ENCODE results near the gene DEXI. TPM values are rescaled to one million over a fixed set of nuclear protein-coding genes. Genes with fewer than 3 reads are reported as not detected.

Gene DEXI
- 80.1 and 90.1 TPM in 2 replicates for total RNA-seq

DNA sequence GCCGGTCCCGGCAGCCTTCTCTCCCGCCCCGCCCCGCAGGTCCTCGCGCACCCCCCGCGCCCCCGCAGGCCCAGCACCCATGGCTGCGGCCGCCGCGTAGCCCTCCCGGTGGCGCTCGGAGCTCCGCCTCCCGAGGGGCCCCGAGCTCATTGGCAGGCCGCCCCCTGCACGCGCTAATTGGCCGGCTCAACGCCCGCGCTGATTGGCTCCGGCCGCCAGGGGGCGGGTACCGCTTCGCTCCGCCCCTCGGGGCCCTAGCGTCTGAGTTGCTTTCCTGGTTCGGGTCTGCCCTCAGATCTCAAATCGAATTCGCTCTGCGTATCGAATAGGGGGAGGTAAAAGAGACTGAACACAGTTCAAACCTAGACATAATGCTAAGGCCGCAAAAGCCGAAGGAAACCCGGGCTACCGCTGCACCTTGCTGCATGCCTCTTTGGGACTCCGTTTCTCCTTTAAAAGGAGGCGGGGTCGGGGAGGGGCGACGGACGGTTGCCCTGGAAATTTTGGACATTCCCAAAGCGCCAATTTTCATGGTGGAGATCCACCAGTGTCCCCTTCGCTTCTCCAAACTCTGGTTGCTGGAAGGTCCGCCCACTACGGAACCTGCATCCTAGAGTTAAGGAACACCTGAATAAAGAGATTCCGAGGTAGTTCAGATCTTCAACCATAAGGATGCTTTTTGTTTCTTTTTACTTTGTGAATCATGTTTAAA, at the start of gene DEXI:
Gene DEXI (minus strand): TSS at position 117 of the 712 bp plus-strand sequence. CDS start 463 bp downstream, outside the sequence.

DNA sequence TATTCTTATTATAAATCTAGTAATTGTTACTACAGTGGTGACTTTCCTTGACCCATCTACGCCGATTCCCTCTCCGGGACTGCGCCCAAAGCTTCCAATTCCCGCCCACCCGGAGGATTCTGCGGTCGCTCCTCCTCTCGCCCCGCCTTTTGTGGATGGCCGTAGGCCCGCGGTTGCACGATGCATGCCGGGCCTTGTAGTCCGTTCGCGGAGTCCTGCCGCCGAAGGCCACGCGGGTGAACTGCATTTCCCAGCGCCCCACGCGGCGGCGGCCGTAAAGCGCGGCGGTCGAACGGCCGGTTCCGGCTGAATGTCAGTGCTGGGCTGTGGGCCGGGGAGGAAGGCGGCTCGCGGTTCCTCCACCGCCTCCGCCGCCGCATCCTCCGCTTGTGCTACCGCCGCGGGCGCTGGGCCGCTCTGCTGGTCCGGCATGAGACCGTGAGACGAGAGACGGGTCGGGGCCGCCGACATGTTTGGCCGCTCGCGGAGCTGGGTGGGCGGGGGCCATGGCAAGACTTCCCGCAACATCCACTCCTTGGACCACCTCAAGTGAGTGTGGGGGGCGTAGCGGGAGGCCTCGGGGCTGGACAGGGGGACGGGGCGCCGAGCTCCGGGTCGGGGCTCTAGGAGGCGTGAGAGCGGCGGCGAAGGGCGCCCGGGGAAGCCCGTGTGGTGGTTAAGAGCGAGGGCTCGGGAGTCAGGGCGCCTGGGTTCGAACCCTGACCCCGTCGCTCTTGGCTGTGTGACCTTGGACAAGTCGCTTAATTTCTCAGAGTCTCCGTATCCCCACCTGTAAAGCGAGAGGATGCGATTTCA, 2.2 kb upstream of the DEXI start, which contains the start of gene CLEC16A:
Gene CLEC16A (plus strand): TSS at position 316 of the 816 bp plus-strand sequence. CDS start 154 bp downstream, at position 470.

Other genes starting within 250 kb of the DEXI start
- gene TEKT5, start 247.5 kb downstream of the DEXI start, total RNA-seq: not detected in 2 replicates
- 15.3 and 18.6 TPM in 2 replicates for gene NUBP1, start 198.6 kb downstream of the DEXI start, total RNA-seq
- 1.2 TPM in 1 of 2 replicates, not detected in the other for gene TVP23A, start 123.7 kb downstream of the DEXI start, total RNA-seq
- 0.19 and 1.9 TPM in 2 replicates for gene CIITA, start 65.3 kb downstream of the DEXI start, total RNA-seq
- 13.2 and 19.4 TPM in 2 replicates for gene CLEC16A, start 2.1 kb upstream of the DEXI start, total RNA-seq

Data from cardiac ventricle fibroblast (primary cell).